K562 (cell line): ENCODE measurements around the gene MSX1. TPM values are rescaled to one million over a fixed set of nuclear protein-coding genes. Genes with fewer than 3 reads are reported as not detected.

Experiments
- CBX3 ChIP-seq, 2 experiments: IDR thresholded peaks; 1 replicate in 1 of 2; 2 replicates in 1 of 2; pipeline ENCODE4 v1.6.1; 2012; ENCODE audit warnings: inconsistent platforms in 2 of 2, low read length in 2 of 2, borderline replicate concordance in 1 of 2, control low read depth in 1 of 2
- CUX1 ChIP-seq: fragments of 200-800 bp; sonication (Bioruptor generic); IDR thresholded peaks from 2 replicates; pipeline ENCODE4 v1.6.1; 2016; ENCODE audit warnings: missing genetic modification characterization, missing compliant biosample characterization
- HDAC2 ChIP-seq: fragments of 450-650 bp; IDR thresholded peaks from 2 replicates; pipeline ENCODE4 v1.6.1; 2016; ENCODE audit warnings: mild to moderate bottlenecking
- NFIC ChIP-seq: fragments of 450-650 bp; IDR thresholded peaks from 2 replicates; pipeline ENCODE4 v1.6.1; 2017; ENCODE audit warnings: mild to moderate bottlenecking, inconsistent platforms
- ZNF41 ChIP-seq: fragments of 250-450 bp; sonication (Bioruptor Pico); conservative IDR thresholded peaks from 2 replicates; pipeline ENCODE4 v1.4.0; 2020; ENCODE audit warnings: mild to moderate bottlenecking
- polyA plus RNA-seq, 8 experiments: library from polyadenylated mRNA; depleted of rRNA in 4 of 8; stranded (reverse) in 5 of 8; unstranded in 3 of 8; fragments of >200 nt; fragmentation: Nextera tagmentation in 2 of 8; fragmentation: Illumina TruSeq in 1 of 8; extraction: Ambion mirVana in 2 of 8; extraction: Trizol in 1 of 8; gene quantifications; 2 replicates each; pipeline versions ENCODE4 v1.2.1 to v1.2.3, GENCODE V29; 2011 to 2014; ENCODE audit warnings: inconsistent platforms in 1 of 8, missing spikeins in 1 of 8
- total RNA-seq, 7 experiments: library from RNA; depleted of rRNA in 6 of 7; stranded (reverse); fragments of >200 nt in 6 of 7; fragmentation: Illumina TruSeq in 2 of 7; extraction: Trizol in 2 of 7; gene quantifications; 2 replicates each; pipeline versions ENCODE4 v1.2.1 to v1.2.3, GENCODE V29; 2011 to 2021; ENCODE audit warnings: low replicate concordance in 1 of 7

Gene MSX1
- total and polyA plus RNA-seq, 9 of the 15 experiments (the other 6 are each of a cell fraction or from before 2014, with no cell fraction given): 1.3 to 6.3 (median 2.3) TPM

GRCh38 chr4:4899202-4899925 lies 39.9 kb downstream of the MSX1 start (continued):
- TF ChIP-seq CBX3 (IDR thresholded peaks at IDR 0.05; ENCODE audit: borderline replicate concordance in 1 of 2, low read length in 2 of 2): no peak
- TF ChIP-seq CUX1 (CRISPR knock-in tag): no peak
- no peak for TF ChIP-seq NFIC
- TF ChIP-seq ZNF41 (CRISPR knock-in tag): no peak
- TF ChIP-seq HDAC2: no peak
